ENCODE results near the gene SMARCA2.
A peak's percentile ranks its signal among the peaks of the same experiment; 100 is the strongest.

SMARCA2 gene

DNA sequence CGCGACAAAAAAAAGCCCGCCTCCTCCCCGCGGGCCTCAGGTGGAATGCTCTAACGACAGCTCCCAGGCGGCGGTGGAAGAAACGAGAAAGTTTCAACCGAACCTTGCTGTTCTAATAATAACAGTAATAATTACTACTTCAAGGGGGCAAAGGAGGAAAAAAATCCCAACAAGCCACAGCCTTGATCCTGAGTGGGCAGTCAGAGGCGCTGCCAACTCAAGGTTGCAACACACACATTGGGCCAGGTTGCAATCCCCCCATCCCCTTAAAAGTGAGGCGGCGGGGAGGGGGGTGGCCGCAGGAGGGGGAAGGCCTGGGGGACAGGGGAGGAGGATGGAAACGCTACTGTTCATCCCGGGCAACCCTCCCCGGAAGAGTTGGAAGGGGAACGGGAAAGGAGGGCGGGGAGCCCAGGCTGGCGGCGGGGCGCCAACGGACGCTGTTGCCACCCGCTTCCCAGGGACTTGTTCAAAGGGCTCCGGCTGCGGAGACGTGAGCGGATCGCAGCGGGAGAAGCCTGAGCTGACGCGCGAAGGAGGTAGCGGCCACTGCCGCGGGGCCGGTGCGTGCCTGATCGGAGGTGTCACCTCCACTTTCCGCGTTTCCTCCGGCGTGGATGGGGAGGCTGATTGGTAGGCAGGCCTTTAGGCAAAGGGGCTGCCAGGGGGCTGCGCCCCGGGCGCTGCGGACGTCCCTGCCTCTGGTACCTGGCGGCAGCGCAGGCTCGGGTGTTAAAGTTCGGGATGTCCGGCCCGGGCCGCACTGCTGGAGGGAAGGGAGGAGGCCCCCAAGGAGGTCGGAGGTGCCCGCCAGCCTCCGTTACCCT lies 647 bp downstream of the SMARCA2 start:
- peak in 54 of 58 donors; percentile 27 to 76 (median 58) for DNase-seq

DNA sequence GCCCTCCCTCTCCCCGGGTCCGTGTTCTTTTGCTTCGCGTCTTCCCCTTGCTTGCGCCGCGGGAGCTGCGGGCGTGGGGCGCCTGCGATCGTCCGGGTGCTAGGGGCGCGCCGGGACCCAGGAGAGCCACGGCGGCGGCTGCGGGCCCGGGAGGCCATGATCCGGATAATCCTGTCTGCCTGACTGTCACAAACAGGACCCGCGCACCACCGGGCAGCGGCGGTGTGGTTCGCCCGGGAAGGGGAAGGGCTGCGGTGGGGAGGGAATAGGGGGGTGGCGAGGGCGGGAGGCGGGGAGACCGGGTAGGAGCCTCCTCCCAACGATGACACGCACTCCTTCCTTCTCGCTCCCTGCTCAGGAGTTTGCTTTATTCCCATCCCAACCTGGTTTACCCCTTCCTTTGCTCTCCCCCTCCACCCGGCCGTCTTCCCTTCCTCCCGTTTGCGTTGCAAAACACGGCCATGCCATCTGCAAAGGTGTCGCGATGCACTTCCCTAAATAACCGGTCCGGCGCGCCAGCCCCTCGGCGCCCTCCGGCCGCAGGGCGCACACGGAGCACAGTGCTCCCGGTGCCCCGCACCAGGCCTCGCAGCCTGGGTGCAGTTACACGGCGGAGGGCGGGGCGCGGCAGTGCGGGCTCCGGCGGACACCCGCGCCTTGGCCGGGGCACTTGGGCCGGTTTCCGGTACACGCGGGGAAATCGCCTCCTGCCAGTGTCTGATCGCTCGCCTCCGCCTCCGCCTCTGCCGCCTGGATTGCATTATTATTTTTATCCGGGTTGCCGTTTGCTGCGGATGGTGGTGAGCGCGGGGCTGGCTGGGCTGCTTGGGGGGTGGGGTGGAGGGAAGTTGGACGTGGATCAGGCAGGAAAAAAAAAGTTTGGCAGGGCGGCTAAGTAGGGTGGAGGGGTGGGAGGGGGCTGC lies 1.5 kb downstream of the SMARCA2 start:
- DNase-seq, result peak; percentile 26 to 86 (median 75)

DNA sequence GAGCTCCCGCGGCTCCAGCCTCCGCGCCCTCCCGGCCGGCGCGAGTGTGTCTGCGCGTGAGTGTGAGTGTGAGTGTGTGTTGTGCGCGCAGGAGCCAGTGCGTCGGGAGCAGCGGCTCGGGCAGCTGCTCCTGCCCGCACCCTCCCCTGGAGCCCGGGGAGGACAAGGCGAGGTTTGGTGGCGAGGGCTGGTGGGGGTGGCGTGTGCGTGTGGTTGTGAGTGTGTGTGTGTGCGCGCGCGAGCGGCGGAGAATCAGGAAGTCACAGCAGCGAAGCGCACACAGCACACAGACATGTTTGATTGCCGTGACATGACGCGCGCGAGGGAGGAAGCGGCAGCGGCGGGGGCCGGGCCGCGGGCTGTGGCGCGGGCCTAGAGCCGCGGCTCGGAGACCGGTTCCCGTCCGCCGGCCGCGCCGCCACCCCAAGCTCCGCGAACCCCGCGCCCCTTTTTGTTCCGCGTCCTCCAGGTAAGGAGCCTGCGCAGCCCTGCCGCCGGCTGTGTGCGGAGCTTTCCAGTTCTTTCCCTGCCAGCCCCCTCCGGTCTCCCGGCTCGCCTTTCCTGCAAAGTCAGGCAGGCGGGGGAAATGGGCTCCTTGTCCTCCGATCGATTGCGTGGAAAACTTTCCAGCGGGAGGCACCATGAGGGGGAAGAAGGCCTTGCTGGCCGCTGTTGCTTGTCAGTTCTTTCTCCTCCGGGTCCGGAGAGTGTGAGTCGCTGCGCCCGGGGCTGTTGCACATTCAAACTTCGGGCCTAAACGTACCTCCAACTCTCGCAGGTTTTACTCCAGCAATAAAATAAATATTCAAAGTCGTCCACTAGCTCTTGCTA lies 2.4 kb downstream of the SMARCA2 start:
- DNase-seq, result peak in 57 of 58 donors; percentile 24 to 87 (median 69)

DNA sequence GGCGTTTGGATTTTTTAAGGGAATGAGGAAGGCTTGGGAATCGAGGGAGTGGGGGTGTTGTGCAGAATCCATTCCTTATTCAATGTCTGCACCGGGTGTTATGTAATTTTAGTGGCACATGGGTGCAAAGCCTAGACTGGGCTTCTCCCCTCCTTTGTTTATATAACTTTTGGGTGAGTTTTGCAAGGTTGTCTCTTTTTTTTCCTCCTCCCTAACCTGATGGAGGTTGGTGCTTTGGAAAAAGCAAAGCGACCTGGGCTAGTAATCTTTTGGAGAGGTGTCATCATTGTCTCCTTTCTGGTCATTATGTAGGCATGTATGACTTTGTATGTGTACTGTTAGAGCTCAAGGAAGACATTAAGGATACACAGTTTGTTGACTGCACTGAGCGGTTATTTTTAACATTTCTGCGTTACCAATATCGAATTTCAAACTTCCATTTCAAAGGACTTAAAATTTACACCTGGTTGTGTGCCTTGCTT lies 3.1 kb downstream of the SMARCA2 start:
- peak in 12 of 58 donors; percentile 17 to 64 (median 45) for DNase-seq

DNA sequence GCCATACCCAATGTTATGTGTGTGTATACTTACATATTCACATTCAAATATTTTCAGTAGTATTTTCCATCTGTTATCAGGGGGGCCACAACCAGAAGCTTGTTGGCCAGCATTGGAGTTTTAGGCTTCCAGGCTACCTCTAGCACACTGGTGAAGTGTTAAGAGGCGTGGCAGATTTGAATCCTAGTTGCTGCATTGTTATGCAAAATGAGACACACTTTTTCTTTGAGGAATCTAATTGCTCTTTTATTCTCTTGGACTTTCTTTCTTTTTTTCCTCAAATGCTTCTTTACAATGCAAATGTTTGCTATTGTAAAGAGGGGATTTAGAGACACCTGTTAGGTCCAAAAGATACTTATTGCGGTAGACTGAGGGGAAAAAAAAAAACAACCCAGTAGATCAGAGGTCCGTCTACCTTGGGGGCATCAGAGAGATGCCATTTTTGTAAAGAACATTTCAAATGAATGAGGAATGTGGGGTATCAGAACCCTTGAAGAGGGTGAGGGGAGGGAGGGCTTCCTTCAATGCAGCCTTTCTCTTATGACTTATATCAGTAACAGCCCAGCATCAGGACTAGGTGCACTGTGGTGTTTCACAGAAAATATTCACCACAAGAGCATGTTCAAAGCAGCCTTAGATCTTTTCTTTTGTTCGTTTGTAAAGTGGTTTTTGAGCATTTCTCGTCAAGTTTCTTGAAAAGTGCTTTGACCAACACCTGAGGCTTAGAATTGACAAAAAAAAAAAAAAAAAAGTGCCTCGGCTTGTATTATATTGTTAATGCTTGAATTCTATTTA lies 3.8 kb downstream of the SMARCA2 start:
- DNase-seq, result no peak

DNA sequence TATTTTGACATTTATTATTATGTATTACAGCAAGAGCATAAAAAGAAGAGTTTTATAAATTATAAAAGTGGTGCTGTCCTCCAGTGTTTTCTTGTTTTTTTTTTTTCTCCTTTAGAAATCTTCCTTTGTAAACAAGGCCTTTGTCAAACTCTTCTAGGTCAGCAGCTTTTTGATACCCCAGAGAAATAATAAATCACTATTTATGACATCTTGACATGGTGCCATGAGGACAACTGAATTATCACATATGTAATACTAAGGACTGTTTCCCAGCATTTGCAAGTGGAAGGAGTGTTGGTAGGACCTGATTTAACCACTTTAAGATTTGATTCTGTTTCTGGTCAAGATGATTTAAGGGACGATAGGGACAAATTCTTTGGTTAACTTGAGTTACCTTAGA lies 4.6 kb downstream of the SMARCA2 start:
- DNase-seq, result no peak

DNA sequence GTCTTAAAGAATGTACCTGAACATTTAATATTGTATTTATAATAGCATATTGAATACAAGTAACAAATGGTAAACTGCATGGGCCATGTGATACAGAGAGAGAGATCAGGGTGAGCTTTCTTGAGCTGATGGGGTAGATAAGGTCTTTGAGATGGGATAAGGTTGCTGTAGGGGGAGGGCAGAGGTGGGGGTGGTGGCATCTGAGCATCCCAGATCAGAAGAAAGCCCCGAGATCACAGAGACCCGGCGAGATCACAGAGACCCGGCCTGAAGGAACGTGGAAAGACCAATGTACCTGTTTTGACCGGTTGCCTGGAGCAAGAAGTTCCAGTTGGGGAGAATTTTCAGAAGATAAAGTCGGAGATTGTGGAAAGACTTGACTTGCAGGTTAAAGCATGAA lies 6.6 kb downstream of the SMARCA2 start:
- no peak for DNase-seq

DNA sequence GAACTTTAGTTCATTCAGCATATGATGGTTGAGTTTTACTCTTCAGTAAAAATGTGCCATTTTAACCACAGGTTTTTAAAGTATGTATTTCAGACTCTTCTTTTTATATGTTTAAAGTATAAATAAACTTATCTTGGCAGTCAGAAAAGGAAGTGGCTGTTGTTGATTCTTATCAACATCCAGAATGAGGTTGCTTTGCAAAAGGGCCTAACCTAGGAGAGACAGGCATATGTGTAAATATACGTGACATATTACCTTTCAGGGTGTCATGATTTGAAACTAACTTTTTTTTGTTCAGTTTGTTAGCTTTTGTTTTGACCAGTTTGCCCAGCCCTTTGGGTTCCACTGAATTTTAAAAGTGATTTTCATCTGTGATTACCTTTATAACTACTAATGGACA lies 7.4 kb downstream of the SMARCA2 start:
- no peak for DNase-seq

DNA sequence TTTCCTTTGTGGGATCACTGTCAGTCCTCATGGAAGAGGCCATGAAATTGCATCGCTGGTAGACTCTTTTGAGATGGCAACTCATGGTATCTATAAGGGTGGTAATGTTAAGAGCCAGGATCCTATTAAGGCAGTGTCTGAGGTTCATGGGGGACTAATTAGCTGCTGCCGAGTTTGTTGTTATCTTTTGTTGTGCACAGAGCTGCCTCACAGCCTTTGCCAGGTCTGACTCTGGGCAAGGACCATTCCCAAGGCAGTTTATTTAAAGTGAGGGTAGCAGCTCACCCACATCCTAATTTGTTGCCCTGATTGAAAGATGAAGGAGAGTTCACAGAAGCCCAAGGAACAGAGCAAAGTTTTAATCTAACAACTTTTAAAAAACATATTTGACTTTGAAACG lies 7.9 kb downstream of the SMARCA2 start:
- peak in 11 of 58 donors; percentile 5 to 44 (median 18) for DNase-seq

DNA sequence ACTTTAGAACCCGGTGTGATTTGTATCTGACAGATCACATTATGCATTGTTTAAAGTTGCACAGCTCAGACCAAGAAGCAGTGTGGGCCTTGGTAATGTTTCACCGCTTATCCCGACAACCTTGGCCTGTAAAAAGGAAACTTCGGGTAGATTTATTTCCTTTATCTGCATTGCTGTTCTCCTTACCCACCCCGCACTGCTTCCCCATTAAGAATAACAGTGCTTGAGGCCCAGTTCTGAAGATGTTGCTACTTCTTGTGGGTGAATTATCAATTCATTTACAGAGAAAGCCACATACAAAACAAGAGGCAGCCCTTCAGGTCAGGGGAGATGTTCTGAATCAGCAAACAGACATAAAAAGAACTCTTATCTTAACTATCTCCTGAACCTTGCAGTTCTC lies 8.4 kb downstream of the SMARCA2 start:
- DNase-seq, result no peak

DNA sequence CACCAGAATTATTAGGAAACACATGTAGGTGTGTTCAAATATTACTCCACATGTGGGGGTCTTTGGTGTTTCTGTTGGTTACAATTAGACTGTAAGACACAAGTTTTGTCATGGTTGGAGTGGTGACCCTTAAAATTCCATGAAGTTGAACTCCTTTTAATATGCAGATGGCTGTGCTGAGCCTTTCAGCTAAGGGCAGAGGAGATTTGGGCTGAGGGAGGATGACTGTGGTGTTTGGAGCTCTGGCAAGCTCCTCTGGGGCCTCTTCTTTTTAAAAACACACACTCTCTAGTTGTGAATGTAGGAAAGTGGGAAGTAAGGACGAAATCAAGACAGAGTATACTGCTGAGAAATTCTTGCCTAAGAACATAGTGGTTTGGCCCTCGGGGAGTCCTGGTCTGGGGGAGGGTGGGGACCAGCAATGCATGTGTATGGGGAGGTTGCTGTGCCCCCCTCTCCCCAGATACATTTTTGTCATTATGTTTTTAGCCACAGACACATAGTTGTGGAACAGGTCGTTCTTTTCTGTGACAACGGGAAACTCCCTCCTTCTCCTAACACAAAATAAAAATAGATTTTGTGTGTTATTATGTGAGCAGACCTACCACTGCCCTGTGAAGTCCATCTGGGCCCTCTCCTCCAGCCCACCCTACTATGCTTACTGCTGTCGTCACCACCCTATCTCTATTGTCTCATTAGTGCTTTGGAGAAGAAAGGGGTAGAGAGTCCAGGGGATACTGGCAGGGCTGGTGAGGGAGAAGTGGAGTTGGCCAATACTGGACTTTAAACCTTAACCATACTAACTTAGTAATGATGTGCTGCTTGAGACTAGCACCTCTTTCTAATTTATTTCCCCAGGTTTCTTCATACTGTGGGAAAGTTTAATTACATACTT lies 10.0 kb downstream of the SMARCA2 start:
- DNase-seq, result no peak

DNA sequence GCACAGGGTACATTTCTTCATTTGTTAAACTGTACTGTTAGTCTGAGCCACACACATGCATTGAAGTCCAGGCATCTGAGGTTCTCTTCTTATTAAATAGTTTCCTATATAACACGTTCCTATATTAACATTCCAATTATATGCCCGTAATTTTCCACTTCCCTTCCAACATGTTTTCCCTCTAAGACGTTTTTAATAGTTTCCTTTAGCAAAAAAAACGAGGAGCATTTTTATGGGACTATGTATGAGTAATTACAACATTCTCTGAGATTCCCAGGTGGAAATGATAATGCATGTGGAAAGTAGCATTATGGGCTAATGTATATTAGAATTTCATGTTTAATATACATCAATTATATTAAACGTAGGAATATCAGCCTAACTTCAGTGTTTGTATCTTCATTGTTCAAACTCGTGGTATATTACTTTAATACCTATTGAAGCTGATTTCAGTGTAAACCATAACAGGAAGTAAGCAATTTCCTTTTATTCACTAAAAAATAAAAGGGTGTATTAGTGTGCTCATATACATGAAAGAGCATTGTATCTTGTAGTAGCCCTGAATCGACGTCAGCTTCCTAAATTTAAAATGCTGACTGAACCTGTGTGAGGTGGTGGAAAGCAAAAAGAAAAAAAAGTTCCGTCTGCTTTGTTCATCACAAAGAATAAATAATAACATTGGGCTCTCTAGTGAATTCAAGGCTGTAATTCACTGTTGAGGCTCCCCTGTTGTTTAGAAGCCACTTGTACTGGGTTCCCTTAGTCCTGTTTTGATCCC lies 11.3 kb downstream of the SMARCA2 start:
- no peak for DNase-seq

DNA sequence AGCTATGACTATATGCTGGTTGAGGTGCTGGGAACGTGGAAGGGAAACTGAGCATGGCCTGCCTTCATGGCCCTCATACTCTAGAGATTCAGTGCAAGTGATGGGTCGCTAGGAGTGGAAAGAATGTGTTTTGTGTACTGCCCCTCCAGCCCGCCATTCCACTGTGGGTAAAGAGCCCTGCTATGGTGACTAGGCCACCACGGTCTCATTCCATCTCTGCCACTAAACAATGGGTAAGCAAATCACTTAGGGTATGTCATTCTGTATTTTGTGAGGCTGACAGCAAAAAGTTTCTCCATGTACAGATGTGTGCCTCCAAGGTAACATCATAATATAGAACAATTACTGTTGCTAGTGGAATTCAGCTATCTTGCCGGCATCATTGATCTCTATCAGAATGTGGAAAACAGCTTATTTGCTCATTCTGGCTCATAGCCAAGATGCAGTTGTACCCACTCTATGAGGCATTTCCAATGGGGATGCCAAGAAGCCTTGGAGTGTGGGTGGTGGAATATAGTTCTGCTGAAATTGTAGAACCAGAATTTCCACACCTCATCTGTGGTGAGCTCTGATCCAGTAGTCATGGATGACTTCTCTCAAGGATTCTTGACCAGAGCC lies 12.5 kb downstream of the SMARCA2 start:
- DNase-seq, result no peak

DNA sequence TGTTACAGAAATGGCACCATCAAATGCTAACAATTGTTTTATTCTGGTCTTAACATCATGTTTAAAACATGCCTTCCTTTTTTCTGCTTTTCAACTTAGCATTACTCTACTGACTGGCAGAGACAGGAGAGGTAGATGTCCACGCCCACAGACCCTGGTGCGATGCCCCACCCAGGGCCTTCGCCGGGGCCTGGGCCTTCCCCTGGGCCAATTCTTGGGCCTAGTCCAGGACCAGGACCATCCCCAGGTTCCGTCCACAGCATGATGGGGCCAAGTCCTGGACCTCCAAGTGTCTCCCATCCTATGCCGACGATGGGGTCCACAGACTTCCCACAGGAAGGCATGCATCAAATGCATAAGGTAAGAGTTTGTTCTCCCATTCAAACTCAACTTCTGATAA lies 13.7 kb downstream of the SMARCA2 start:
- DNase-seq, result no peak

DNA sequence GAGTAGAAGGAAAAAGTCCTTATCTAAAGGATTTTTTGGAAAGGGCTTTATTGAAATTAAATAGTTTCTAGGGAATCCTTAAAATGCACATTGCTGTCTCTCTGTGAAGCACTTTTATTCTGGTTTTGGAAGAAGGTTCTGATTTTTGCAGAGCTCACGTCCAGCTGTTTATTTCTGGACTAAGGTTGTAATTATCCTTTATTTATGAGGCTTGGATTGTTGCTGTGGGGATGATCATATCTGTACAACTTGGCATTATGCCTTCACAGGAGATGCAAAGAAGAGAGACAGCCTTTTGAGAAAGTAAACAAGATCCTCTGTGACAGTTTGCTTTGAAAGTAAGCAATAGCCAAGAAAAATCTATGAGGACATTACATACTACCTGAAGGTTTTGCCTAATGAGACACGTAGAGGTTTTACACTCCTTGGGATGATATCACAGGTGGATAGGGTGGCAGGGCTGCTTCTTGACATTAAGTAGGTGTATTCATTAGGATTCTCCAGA lies 14.6 kb downstream of the SMARCA2 start:
- DNase-seq, result no peak

DNA sequence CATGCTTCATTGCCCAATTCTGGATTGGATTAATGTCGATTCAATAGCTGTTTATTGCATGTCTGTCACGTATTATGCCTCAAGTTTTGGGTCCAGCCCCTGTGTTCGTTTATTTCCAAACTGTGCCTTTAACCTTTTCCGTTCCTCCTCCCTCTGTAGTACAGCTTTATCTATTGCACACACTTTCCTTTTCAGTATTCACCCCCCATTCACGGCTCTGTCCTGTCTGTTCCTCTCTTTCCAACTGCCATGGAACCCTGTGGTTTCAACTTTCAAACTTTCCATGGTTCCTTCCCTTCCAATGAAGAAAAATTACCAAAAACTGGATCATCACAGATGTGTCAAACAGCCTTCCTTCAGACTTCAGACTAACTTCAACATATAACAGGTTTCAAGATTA lies 17.1 kb downstream of the SMARCA2 start:
- DNase-seq, result no peak

DNA sequence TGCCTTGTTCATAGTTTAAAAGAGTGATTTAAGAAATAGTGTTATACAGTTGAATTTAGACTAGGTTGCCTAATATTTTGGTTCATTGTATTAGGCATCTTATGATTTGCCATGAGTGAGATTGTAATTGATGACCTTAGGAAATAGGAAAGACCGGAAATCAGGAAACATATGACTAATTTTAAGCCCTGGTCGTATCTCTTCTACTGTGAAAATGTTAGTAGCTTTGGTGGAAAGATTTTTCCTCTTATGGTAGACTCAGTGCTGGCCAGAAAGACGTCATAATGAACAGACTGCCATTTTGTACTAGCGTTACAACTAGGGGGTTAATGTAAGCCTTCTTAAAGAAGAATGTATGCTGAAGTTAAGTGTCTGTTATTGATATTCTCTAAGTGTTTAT lies 21.7 kb downstream of the SMARCA2 start:
- DNase-seq, result no peak

All from anterior cingulate cortex (tissue), 58 donors.